Measurements from ENCODE around the gene TMTC2. TPM values are rescaled to one million over a fixed set of nuclear protein-coding genes. Genes with fewer than 3 reads are reported as not detected.

TMTC2 gene
- total RNA-seq, 6 experiments from 2014 or later: 0.74 to 1.9 (median 0.96) TPM

DNA sequence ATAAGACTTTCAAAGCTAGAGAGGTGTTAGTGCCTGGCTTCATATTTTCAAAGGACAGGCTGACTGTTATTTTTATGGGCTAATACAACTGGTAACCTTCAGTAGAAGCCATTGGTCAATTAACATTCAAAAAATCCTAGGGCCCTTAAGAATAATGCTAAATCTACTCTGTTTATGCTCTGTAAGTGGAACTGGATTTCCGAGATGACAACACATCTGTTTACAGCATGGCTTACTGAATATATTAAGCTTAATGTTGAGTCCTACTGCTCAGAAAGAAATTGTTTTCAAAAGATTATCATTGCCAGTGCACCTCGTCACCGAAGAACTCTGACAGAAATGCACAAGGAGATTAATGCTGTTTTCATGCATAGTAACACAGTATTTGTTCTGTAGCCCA is 239.9 kb downstream of the TMTC2 start:
- DNase-seq (no peak), ATAC-seq (no peak)
- no peak for TF ChIP-seq POLR2A (IDR thresholded peaks at IDR 0.05)
- TF ChIP-seq, protein P1, sequence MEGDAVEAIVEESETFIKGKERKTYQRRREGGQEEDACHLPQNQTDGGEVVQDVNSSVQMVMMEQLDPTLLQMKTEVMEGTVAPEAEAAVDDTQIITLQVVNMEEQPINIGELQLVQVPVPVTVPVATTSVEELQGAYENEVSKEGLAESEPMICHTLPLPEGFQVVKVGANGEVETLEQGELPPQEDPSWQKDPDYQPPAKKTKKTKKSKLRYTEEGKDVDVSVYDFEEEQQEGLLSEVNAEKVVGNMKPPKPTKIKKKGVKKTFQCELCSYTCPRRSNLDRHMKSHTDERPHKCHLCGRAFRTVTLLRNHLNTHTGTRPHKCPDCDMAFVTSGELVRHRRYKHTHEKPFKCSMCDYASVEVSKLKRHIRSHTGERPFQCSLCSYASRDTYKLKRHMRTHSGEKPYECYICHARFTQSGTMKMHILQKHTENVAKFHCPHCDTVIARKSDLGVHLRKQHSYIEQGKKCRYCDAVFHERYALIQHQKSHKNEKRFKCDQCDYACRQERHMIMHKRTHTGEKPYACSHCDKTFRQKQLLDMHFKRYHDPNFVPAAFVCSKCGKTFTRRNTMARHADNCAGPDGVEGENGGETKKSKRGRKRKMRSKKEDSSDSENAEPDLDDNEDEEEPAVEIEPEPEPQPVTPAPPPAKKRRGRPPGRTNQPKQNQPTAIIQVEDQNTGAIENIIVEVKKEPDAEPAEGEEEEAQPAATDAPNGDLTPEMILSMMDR (IDR thresholded peaks at IDR 0.05): no peak
- Histone ChIP-seq H3K9me3 (no peaks in the 10 kb centered on the region), H3K4me3 (no peak overlapping the region), H3K27ac (no peak overlapping the region), H3K36me3 (no peaks in the 10 kb centered on the region), H3K4me1 (no peaks in the 10 kb centered on the region), H3K27me3 (no peaks in the 10 kb centered on the region)
- WGBS (ENCODE audit: insufficient coverage, low coverage, low lambda C conversion rate, missing lambda C conversion rate): 94% methylated on average over 3 of the region's 3 CpGs
- intact Hi-C loops (cut with DNase I): no loop called here

DNA sequence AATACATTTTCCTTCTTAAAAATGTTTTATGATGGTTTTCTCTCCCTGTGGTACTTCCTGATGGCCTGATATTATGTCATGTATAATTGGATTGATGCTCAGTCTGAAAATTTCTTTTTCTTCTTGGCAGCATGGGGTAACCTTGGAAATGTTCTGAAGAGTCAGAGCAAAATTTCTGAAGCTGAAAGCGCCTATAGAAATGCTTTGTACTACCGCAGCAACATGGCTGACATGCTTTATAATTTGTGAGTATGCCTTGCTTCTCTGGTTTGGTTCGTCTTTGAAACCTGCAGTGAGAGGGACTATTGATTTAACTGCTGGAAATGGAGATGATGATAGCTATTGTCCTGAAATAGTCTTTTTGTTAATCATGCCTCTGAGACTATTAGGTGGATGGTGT is 243.6 kb downstream of the TMTC2 start:
- Histone ChIP-seq H3K36me3 (no peaks in the 10 kb centered on the region), H3K9me3 (no peaks in the 10 kb centered on the region), H3K4me1 (no peaks in the 10 kb centered on the region), H3K4me3 (no peak overlapping the region), H3K27me3 (no peaks in the 10 kb centered on the region), H3K27ac (no peak overlapping the region)
- 79% methylated on average over 3 of the region's 3 CpGs for WGBS (ENCODE audit: insufficient coverage, low coverage, low lambda C conversion rate, missing lambda C conversion rate)
- intact Hi-C loops (cut with DNase I): no loop called here
- ATAC-seq: no peak
- DNase-seq: no peak
- TF ChIP-seq POLR2A (IDR thresholded peaks at IDR 0.05): no peak
- TF ChIP-seq, protein P1 (IDR thresholded peaks at IDR 0.05): no peak

- no peak for DNase-seq
- WGBS (ENCODE audit: insufficient coverage, low coverage, low lambda C conversion rate, missing lambda C conversion rate): 83% methylated on average over 5 of the region's 5 CpGs
Observed at GRCh38 chr12:82931349-82932116, 244.8 kb downstream of the TMTC2 start.

DNA sequence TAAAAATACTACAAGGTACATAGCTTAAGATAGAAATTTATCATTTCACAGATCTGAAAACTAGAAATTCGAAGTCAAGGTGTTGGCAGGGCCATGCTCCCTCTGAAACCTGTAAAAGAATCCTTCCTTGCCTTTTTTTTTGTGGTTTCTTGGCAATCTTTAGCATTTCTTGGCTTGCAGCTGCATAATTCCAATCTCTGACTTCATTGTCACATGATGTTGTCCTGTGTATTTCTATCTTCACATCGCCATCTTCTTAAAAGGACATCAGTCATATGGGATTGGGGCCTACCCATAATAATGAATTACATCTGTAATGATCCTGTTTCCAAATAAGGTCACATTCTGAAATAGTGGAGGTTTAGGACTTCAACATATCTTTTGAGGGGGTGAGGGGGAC is 250.4 kb downstream of the TMTC2 start:
- no peak for ATAC-seq
- intact Hi-C loops (cut with DNase I): no loop called here
- Histone ChIP-seq H3K9me3 (no peaks in the 10 kb centered on the region), H3K4me1 (no peaks in the 10 kb centered on the region), H3K27ac (no peak overlapping the region), H3K27me3 (no peaks in the 10 kb centered on the region), H3K36me3 (no peaks in the 10 kb centered on the region), H3K4me3 (no peak overlapping the region)
- WGBS (ENCODE audit: insufficient coverage, low coverage, low lambda C conversion rate, missing lambda C conversion rate): 42% methylated on average over 2 of the region's 2 CpGs
- TF ChIP-seq, protein P1 (IDR thresholded peaks at IDR 0.05): no peak
- no peak for TF ChIP-seq POLR2A (IDR thresholded peaks at IDR 0.05)
- DNase-seq: no peak

More at GRCh38 chr12:82931349-82932116, 244.8 kb downstream of the TMTC2 start:
- Histone ChIP-seq H3K27ac (no peak overlapping the region), H3K4me3 (no peak overlapping the region), H3K9me3 (no peaks in the 10 kb centered on the region), H3K27me3 (no peaks in the 10 kb centered on the region), H3K4me1 (no peaks in the 10 kb centered on the region), H3K36me3 (no peaks in the 10 kb centered on the region)
- no peak for TF ChIP-seq POLR2A (IDR thresholded peaks at IDR 0.05)
- TF ChIP-seq, protein P1 (IDR thresholded peaks at IDR 0.05): no peak
- intact Hi-C loops (cut with DNase I): no loop called here
- no peak for ATAC-seq
